SK-N-SH (cell line): ENCODE measurements around the gene GABRA5. TPM values are rescaled to one million over a fixed set of nuclear protein-coding genes. Genes with fewer than 3 reads are reported as not detected.

Experiments used
- CTCF ChIA-PET: fragments of 300-600, 350-600 bp; formaldehyde crosslinking; extraction: SDS; loops from one replicate; lab custom pipeline; 2021; lab: Yijun Ruan, JAX
- POLR2A ChIA-PET: fragments of 350-600 bp; sonication (Branson Sonifier 250); formaldehyde crosslinking; extraction: SDS; loops from one replicate; lab custom pipeline; 2020; ENCODE audit warnings: antibody characterized with exemption, inconsistent platforms; lab: Yijun Ruan, JAX
- DNase-seq: peaks from one replicate; pipeline ENCODE4 v3.0.0; 2012
- H2AFZ ChIP-seq: fragments of 200-600 bp; sonication (generic); 2 replicates; pipeline ENCODE4 v1.8.1; 2016; ENCODE audit warnings: antibody characterized with exemption, mild to moderate bottlenecking, low read depth
- H3F3A ChIP-seq: fragments of 200-600 bp; sonication (generic); replicated peaks from 2 replicates; pipeline ENCODE3; 2016; ENCODE audit warnings: antibody characterized with exemption, mild to moderate bottlenecking; ENCODE audit not compliant: insufficient read depth
- H3K27ac ChIP-seq, 2 experiments: fragments of 200-500 bp in 1 of 2; fragments of 200-600 bp in 1 of 2; sonication (Bioruptor generic) in 1 of 2; sonication (generic), shearing (Covaris generic) in 1 of 2; 2 replicates each; pipeline versions ENCODE4 v1.5.1 to v1.6.1; 2014 to 2016; ENCODE audit warnings: low read depth in 2 of 2, inconsistent platforms in 1 of 2, low read length in 1 of 2, mild to moderate bottlenecking in 1 of 2, mixed read lengths in 1 of 2
- H3K27me3 ChIP-seq: fragments of 200-600 bp; sonication (generic), shearing (Covaris generic); 2 replicates; pipeline ENCODE4 v1.6.1; 2016; ENCODE audit warnings: mixed run types; ENCODE audit not compliant: insufficient read depth
- H3K36me3 ChIP-seq, 2 experiments: fragments of 200-500 bp in 1 of 2; fragments of 200-600 bp in 1 of 2; sonication (Bioruptor generic) in 1 of 2; sonication (generic) in 1 of 2; replicated peaks in 1 of 2; 2 replicates each; pipeline versions ENCODE3 to v1.5.1; 2014 to 2016; ENCODE audit warnings: low read length in 1 of 2, mild to moderate bottlenecking in 1 of 2; ENCODE audit not compliant: insufficient read depth in 2 of 2, control insufficient read depth in 1 of 2
- H3K4me1 ChIP-seq, 2 experiments: fragments of 200-500 bp in 1 of 2; fragments of 200-600 bp in 1 of 2; sonication (Bioruptor generic) in 1 of 2; sonication (generic), shearing (Covaris generic) in 1 of 2; 2 replicates each; pipeline versions ENCODE4 v1.5.1 to v1.6.1; 2014 to 2016; ENCODE audit warnings: low read depth in 1 of 2, low read length in 1 of 2, mixed run types in 1 of 2; ENCODE audit not compliant: insufficient read depth in 2 of 2, control insufficient read depth in 1 of 2
- H3K4me2 ChIP-seq: fragments of 200-600 bp; sonication (generic), shearing (Covaris generic); 2 replicates; pipeline ENCODE4 v1.6.1; 2017; ENCODE audit warnings: mixed run types
- H3K4me3 ChIP-seq, 2 experiments: fragments of 200-500 bp in 1 of 2; fragments of 200-600 bp in 1 of 2; sonication (Bioruptor generic) in 1 of 2; sonication (generic), shearing (Covaris generic) in 1 of 2; 2 replicates each; pipeline versions ENCODE4 v1.5.1 to v1.8.1; 2014 to 2016; ENCODE audit warnings: low read depth in 2 of 2, inconsistent platforms in 1 of 2, low read length in 1 of 2, mild to moderate bottlenecking in 1 of 2, mixed read lengths in 1 of 2, moderate library complexity in 1 of 2
- H3K79me2 ChIP-seq: fragments of 200-600 bp; sonication (generic); 2 replicates; pipeline ENCODE4 v1.8.1; 2017; ENCODE audit warnings: mild to moderate bottlenecking; ENCODE audit not compliant: insufficient read depth
- H3K9ac ChIP-seq: fragments of 200-600 bp; sonication (generic); 2 replicates; pipeline ENCODE4 v1.6.1; 2017; ENCODE audit warnings: mixed run types
- H3K9me2 ChIP-seq: fragments of 200-600 bp; sonication (generic); 2 replicates; pipeline ENCODE4 v1.6.1; 2017; ENCODE audit warnings: mixed run types
- H3K9me3 ChIP-seq: fragments of 200-600 bp; sonication (generic); 2 replicates; pipeline ENCODE4 v1.6.1; 2017; ENCODE audit warnings: mixed run types, mild to moderate bottlenecking, moderate library complexity
- H4K20me1 ChIP-seq: fragments of 200-600 bp; sonication (generic); 2 replicates; pipeline ENCODE4 v1.6.1; 2017; ENCODE audit warnings: mild to moderate bottlenecking, mixed run types; ENCODE audit not compliant: insufficient read depth
- ELF1 ChIP-seq: IDR thresholded peaks from 2 replicates; pipeline ENCODE4 v1.4.0; 2012
- EP300 ChIP-seq, 2 experiments: IDR thresholded peaks; 2 replicates each; pipeline versions ENCODE4 v1.4.0 to v1.6.1; 2012; ENCODE audit warnings: borderline replicate concordance in 1 of 2, low read depth in 1 of 2, low read length in 1 of 2
- FOXJ3 ChIP-seq: sonication (generic); formaldehyde crosslinking; IDR thresholded peaks from 2 replicates; pipeline ENCODE4 v1.5.1; 2020; ENCODE audit warnings: mild to moderate bottlenecking, missing genetic modification reagents
- GATA2 ChIP-seq: sonication (generic); formaldehyde crosslinking; IDR thresholded peaks from 2 replicates; pipeline ENCODE4 v1.5.0; 2020; ENCODE audit warnings: mild to moderate bottlenecking, missing genetic modification reagents
- JUND ChIP-seq: IDR thresholded peaks from 2 replicates; pipeline ENCODE4 v1.4.0; 2012
- NFIC ChIP-seq: IDR thresholded peaks from 2 replicates; pipeline ENCODE4 v1.4.0; 2012; ENCODE audit warnings: borderline replicate concordance
- NRF1 ChIP-seq: IDR thresholded peaks from 2 replicates; pipeline ENCODE4 v1.6.1; 2012; ENCODE audit warnings: low read depth, mild to moderate bottlenecking, low read length
- PBX3 ChIP-seq: IDR thresholded peaks from 2 replicates; pipeline ENCODE4; 2012
- POLR2AphosphoS5 ChIP-seq: IDR thresholded peaks from 2 replicates; pipeline ENCODE4 v1.6.1; 2012; ENCODE audit warnings: low read depth, low read length
- RCOR1 ChIP-seq: fragments of 150-350 bp; IDR thresholded peaks from 2 replicates; pipeline ENCODE4 v1.6.1; 2017; ENCODE audit warnings: antibody characterized with exemption, low read length
- REST ChIP-seq: IDR thresholded peaks from 2 replicates; pipeline ENCODE4 v1.6.1; 2012; ENCODE audit warnings: mild to moderate bottlenecking, low read depth, low read length, moderate library complexity
- RXRA ChIP-seq: IDR thresholded peaks from 2 replicates; pipeline ENCODE4 v1.4.0; 2012; ENCODE audit warnings: low read depth, mild to moderate bottlenecking, borderline replicate concordance
- SIN3A ChIP-seq: IDR thresholded peaks from 2 replicates; pipeline ENCODE4 v1.6.1; 2012; ENCODE audit warnings: low read depth, mild to moderate bottlenecking, low read length, moderate library complexity, borderline replicate concordance
- TCF12 ChIP-seq: IDR thresholded peaks from 2 replicates; pipeline ENCODE4 v1.4.0; 2012
- USF1 ChIP-seq: IDR thresholded peaks from 2 replicates; pipeline ENCODE4 v1.4.0; 2012; ENCODE audit warnings: low read depth, borderline replicate concordance
- USF2 ChIP-seq: fragments of 150-350 bp; IDR thresholded peaks from 2 replicates; pipeline ENCODE4 v1.6.1; 2017; ENCODE audit warnings: antibody characterized with exemption, low read length, low read depth, borderline replicate concordance
- YY1 ChIP-seq: IDR thresholded peaks from 2 replicates; pipeline ENCODE4 v1.4.0; 2012; ENCODE audit warnings: low read depth, mild to moderate bottlenecking
- WGBS: methylation state at CpG from one replicate; pipeline ENCODE4 v1.1.6; 2017; ENCODE audit warnings: low lambda C conversion rate; 5-methylcytosine and 5-hydroxymethylcytosine counted together
- polyA plus RNA-seq, 3 experiments: library from polyadenylated mRNA; depleted of rRNA; stranded (reverse); fragments of >200 nt; gene quantifications; 2 replicates each; pipeline ENCODE4 v1.2.3, GENCODE V29; 2012

GABRA5 gene
- polyA plus RNA-seq, 1 of the 3 experiments (the other 2 are of a cell fraction), result not detected

GRCh38 chr15:26941489-26941888, 74.6 kb downstream of the GABRA5 start:
- WGBS, result 27% methylated on average over 5 of the region's 5 CpGs

More at GRCh38 chr15:26941489-26941888, 74.6 kb downstream of the GABRA5 start:
- H3F3A ChIP-seq, result no peaks in the 10 kb centered on the region
- H3K36me3 ChIP-seq, result no peaks in the 10 kb centered on the region
- H3K9ac ChIP-seq, result no peak overlapping the region
- no peaks in the 10 kb centered on the region for H3K9me3 ChIP-seq
- no peak overlapping the region for H3K27ac ChIP-seq
- H3K4me3 ChIP-seq, result no peak overlapping the region
- no peaks in the 10 kb centered on the region for H3K27me3 ChIP-seq
- H3K79me2 ChIP-seq, result no peaks in the 10 kb centered on the region
- H3K4me1 ChIP-seq, result peaks cover 0 to 8% of the 10 kb centered on the region in 2 experiments; a peak in 1 of 4 replicates
- POLR2A ChIA-PET, result no interaction called here
- no peak for DNase-seq
- H4K20me1 ChIP-seq, result no peaks in the 10 kb centered on the region
- H3K4me2 ChIP-seq, result no peak overlapping the region
- CTCF ChIA-PET, result interaction anchor here (0.9 to 1.0 kb wide), 2 partner anchors 9 to 50 kb away, joined by 3 to 4 read pairs; no protein-coding TSS in a partner anchor
- TF ChIP-seq USF1, result no peak
- TF ChIP-seq NRF1, result no peak
- no peak for TF ChIP-seq REST
- TF ChIP-seq ELF1, result no peak
- no peak for TF ChIP-seq TCF12
- no peak for TF ChIP-seq GATA2
- TF ChIP-seq USF2, result no peak
- no peak for TF ChIP-seq EP300 (IDR thresholded peaks at IDR 0.05; ENCODE audit: borderline replicate concordance in 1 of 2, low read depth in 1 of 2, low read length in 1 of 2)
- no peak for TF ChIP-seq POLR2AphosphoS5
- no peak for TF ChIP-seq FOXJ3 (CRISPR knock-in tag)
- TF ChIP-seq RCOR1, result no peak
- TF ChIP-seq SIN3A, result no peak
- no peak for TF ChIP-seq PBX3
- TF ChIP-seq NFIC, result no peak
- no peak for TF ChIP-seq JUND
- TF ChIP-seq RXRA, result no peak
- no peak for TF ChIP-seq YY1
- TF ChIP-seq, all 33 proteins: peak for 0
- Histone ChIP-seq H2AFZ (no peak overlapping the region), H3K9me2 (no peaks in the 10 kb centered on the region)
